Panc1 (cell line): ENCODE results near the gene SARDH. TPM values are rescaled to one million over a fixed set of nuclear protein-coding genes. Genes with fewer than 3 reads are reported as not detected.

ENCODE experiments used
- ATAC-seq: fragments of 200-7000 bp; cut with Tn5 transposase; 2 replicates; pipeline ENCODE4 v1.9.1; 2020; ENCODE audit warnings: mild to moderate bottlenecking, moderate library complexity
- BruUV-seq: library from RNA; stranded (reverse); fragments of 400-500 nt; replicated peaks from 2 replicates; lab custom pipeline; 2021; lab: Mats Ljungman, UMichigan
- CTCF ChIA-PET: fragments of 300-600 bp; sonication (Branson Sonifier 250); formaldehyde crosslinking; loops from one replicate; lab custom pipeline; 2022; ENCODE audit warnings: antibody characterized with exemption; lab: Charles Lee
- POLR2A ChIA-PET: fragments of 300-600 bp; sonication (Branson Sonifier 250); formaldehyde crosslinking; loops from one replicate; lab custom pipeline; 2022; ENCODE audit warnings: antibody characterized with exemption; lab: Charles Lee
- DNase-seq: peaks from one replicate; pipeline ENCODE4 v3.0.0-alpha.2; 2010; ENCODE audit warnings: low read depth, low spot score
- H3K27ac ChIP-seq: 2 replicates; pipeline ENCODE4 v1.5.1; 2011; ENCODE audit warnings: mild to moderate bottlenecking, low read length, inconsistent platforms
- H3K27me3 ChIP-seq: fragments of 200-500 bp; sonication (Bioruptor generic); 2 replicates; pipeline ENCODE4 v1.6.0; 2014; ENCODE audit warnings: low read length, inconsistent platforms; ENCODE audit not compliant: control insufficient read depth, insufficient read depth
- H3K36me3 ChIP-seq: fragments of 200-500 bp; sonication (Bioruptor generic); 2 replicates; pipeline ENCODE4 v1.5.1; 2014; ENCODE audit warnings: inconsistent platforms, mild to moderate bottlenecking, low read length, moderate library complexity; ENCODE audit not compliant: control insufficient read depth, insufficient read depth
- H3K4me1 ChIP-seq: 2 replicates; pipeline ENCODE4 v1.5.1; 2011; ENCODE audit warnings: inconsistent platforms, mild to moderate bottlenecking, low read length, moderate library complexity; ENCODE audit not compliant: control insufficient read depth, insufficient read depth
- H3K4me3 ChIP-seq, 2 experiments: 2 replicates each; pipeline ENCODE4 v1.5.1; 2011 to 2012; ENCODE audit warnings: low read depth in 2 of 2, low read length in 2 of 2, mild to moderate bottlenecking in 2 of 2, inconsistent platforms in 1 of 2, moderate library complexity in 1 of 2
- H3K9me3 ChIP-seq: fragments of 200-500 bp; sonication (Bioruptor generic); 2 replicates; pipeline ENCODE4 v1.5.1; 2014; ENCODE audit warnings: low read depth, mild to moderate bottlenecking, inconsistent platforms, low read length, moderate library complexity; ENCODE audit not compliant: control insufficient read depth, insufficient read depth
- CTCF ChIP-seq: fragments of 450-650 bp; IDR thresholded peaks from 2 replicates; pipeline ENCODE4 v1.5.1; 2017; ENCODE audit warnings: mild to moderate bottlenecking
- POLR2AphosphoS5 ChIP-seq: IDR thresholded peaks from 2 replicates; pipeline ENCODE4 v1.6.1; 2012; ENCODE audit warnings: mild to moderate bottlenecking, low read depth, low read length, moderate library complexity
- REST ChIP-seq, 2 experiments: IDR thresholded peaks; 2 replicates each; pipeline ENCODE4 v1.6.1; 2011 to 2012; ENCODE audit warnings: low read depth in 2 of 2, control low read depth in 1 of 2, low read length in 1 of 2, mild to moderate bottlenecking in 1 of 2, moderate library complexity in 1 of 2; ENCODE audit not compliant: insufficient read depth in 1 of 2
- SIN3A ChIP-seq: IDR thresholded peaks from 2 replicates; pipeline ENCODE4 v1.6.1; 2012; ENCODE audit warnings: low read depth, mild to moderate bottlenecking, low read length, moderate library complexity, borderline replicate concordance; ENCODE audit not compliant: insufficient read depth
- TCF7L2 ChIP-seq: IDR thresholded peaks from 2 replicates; pipeline ENCODE4 v1.6.1; 2011; ENCODE audit warnings: mild to moderate bottlenecking, low read depth, low read length, inconsistent platforms
- in situ Hi-C: cut with HindIII; loops from 2 replicates; pipeline ENCODE4 v1.10.0; 2016; ENCODE audit warnings: low sequenced_read_pairs, low pct_unique_long_range_greater_than_20kb
- intact Hi-C: fragments of 100-400 bp; cut with micrococcal nuclease; formaldehyde crosslinking; loops from one replicate; pipeline ENCODE4 v1.10.0; 2022; ENCODE audit not compliant: unreplicated experiment
- total RNA-seq: library from RNA; stranded (reverse); gene quantifications from one replicate; pipeline ENCODE4 v1.2.1, GENCODE V29; 2021; ENCODE audit not compliant: unreplicated experiment

SARDH gene
- total RNA-seq, 1 experiment from 2014 or later = 0.13 TPM

- ATAC-seq (no peak), DNase-seq (no peak)
- ChIA-PET POLR2A (no interaction called here), CTCF (no interaction called here)
- no peaks in the 10 kb centered on the region for H3K36me3 ChIP-seq
- no peak overlapping the region for H3K4me3 ChIP-seq
- no peaks in the 10 kb centered on the region for H3K4me1 ChIP-seq
- in situ Hi-C loops (no loop called here), intact Hi-C loops (no loop called here)
- H3K27ac ChIP-seq = no peak overlapping the region
- H3K27me3 ChIP-seq = no peaks in the 10 kb centered on the region
- H3K9me3 ChIP-seq = no peaks in the 10 kb centered on the region
- no TSS peak for BruUV-seq
- TF ChIP-seq CTCF (no peak), REST (IDR thresholded peaks at IDR 0.05; ENCODE audit: insufficient read depth in 1 of 2, low read depth in 2 of 2, low read length in 1 of 2) (no peak), SIN3A (no peak), TCF7L2 (no peak), POLR2AphosphoS5 (no peak)
These were observed 5.3 kb downstream of the SARDH start for GRCh38 chr9:133732639-133733408.

- DNase-seq = no peak
- Histone ChIP-seq H3K4me1 (no peaks in the 10 kb centered on the region), H3K9me3 (no peaks in the 10 kb centered on the region), H3K27me3 (no peaks in the 10 kb centered on the region), H3K4me3 (no peak overlapping the region), H3K27ac (no peak overlapping the region), H3K36me3 (no peaks in the 10 kb centered on the region)
- ATAC-seq = peak; percentile 74
- no TSS peak for BruUV-seq
- in situ Hi-C loops (no loop called here), intact Hi-C loops (no loop called here)
- ChIA-PET POLR2A (no interaction called here), CTCF (no interaction called here)
- TF ChIP-seq TCF7L2 (no peak), SIN3A (no peak), REST (IDR thresholded peaks at IDR 0.05; ENCODE audit: insufficient read depth in 1 of 2, low read depth in 2 of 2, low read length in 1 of 2) (no peak), CTCF (no peak), POLR2AphosphoS5 (no peak)
These were observed 6.1 kb downstream of the SARDH start for GRCh38 chr9:133731876-133732638.
